Liver (tissue), 9 donors: Measurements from ENCODE around the gene GLRX3. TPM values are rescaled to one million over a fixed set of nuclear protein-coding genes. Genes with fewer than 3 reads are reported as not detected.

ENCODE experiments used
- DNase-seq: peaks from one replicate; pipeline ENCODE4 v3.0.0-alpha.2; 2017; ENCODE audit warnings: low spot score
- H3K27ac ChIP-seq, 2 donors: one replicate each; pipeline ENCODE4 v1.7.0; 2013; ENCODE audit warnings: inconsistent platforms in 2 of 2, low read length in 2 of 2, control low read depth in 1 of 2, low read depth in 1 of 2, mild to moderate bottlenecking in 1 of 2
- H3K27me3 ChIP-seq, 4 donors: one replicate each; pipeline versions ENCODE4 v1.6.1 to v1.7.0; 2013; ENCODE audit warnings: low read length in 3 of 4, inconsistent platforms in 1 of 4, mild to moderate bottlenecking in 1 of 4, moderate library complexity in 1 of 4; ENCODE audit not compliant: control insufficient read depth in 4 of 4, insufficient read depth in 4 of 4
- H3K36me3 ChIP-seq, 4 donors: one replicate each; pipeline versions ENCODE4 v1.6.1 to v1.7.0; 2013; ENCODE audit warnings: low read length in 3 of 4, mild to moderate bottlenecking in 3 of 4, low read depth in 1 of 4, moderate library complexity in 1 of 4; ENCODE audit not compliant: control insufficient read depth in 4 of 4, insufficient read depth in 3 of 4
- H3K4me1 ChIP-seq, 4 donors: one replicate each; pipeline versions ENCODE4 v1.6.1 to v1.7.0; 2013; ENCODE audit warnings: low read length in 3 of 4, mild to moderate bottlenecking in 3 of 4, moderate library complexity in 1 of 4; ENCODE audit not compliant: control insufficient read depth in 4 of 4, insufficient read depth in 4 of 4
- H3K4me3 ChIP-seq, 3 donors: one replicate each; pipeline versions ENCODE4 v1.6.1 to v1.7.0; 2013; ENCODE audit warnings: low read length in 3 of 3, control low read depth in 1 of 3, low read depth in 1 of 3, mild to moderate bottlenecking in 1 of 3
- H3K9ac ChIP-seq, 2 donors: one replicate each; pipeline ENCODE4 v1.7.0; 2013; ENCODE audit warnings: low read length in 2 of 2, mild to moderate bottlenecking in 2 of 2, moderate library complexity in 2 of 2, control low read depth in 1 of 2, low read depth in 1 of 2
- H3K9me3 ChIP-seq, 4 donors: one replicate each; pipeline versions ENCODE4 v1.6.1 to v1.7.0; 2013; ENCODE audit warnings: low read length in 3 of 4; ENCODE audit not compliant: control insufficient read depth in 4 of 4
- ATF3 ChIP-seq: IDR thresholded peaks from 2 replicates; pipeline ENCODE4 v1.6.1; 2016; ENCODE audit warnings: antibody characterized with exemption
- CTCF ChIP-seq: fragments of 150-350 bp; IDR thresholded peaks from 2 replicates; pipeline ENCODE4 v1.5.1; 2017; ENCODE audit warnings: improper control_type of control experiment, low read depth, low read length; ENCODE audit not compliant: missing input control
- EGR1 ChIP-seq, 2 donors: IDR thresholded peaks; 2 replicates each; pipeline ENCODE4 v1.6.1; 2016 to 2018; ENCODE audit warnings: antibody characterized with exemption in 2 of 2, low read depth in 2 of 2
- FOXA1 ChIP-seq: IDR thresholded peaks from 2 replicates; pipeline ENCODE4 v1.6.1; 2016; ENCODE audit warnings: antibody characterized with exemption
- FOXA2 ChIP-seq: IDR thresholded peaks from 2 replicates; pipeline ENCODE4 v1.6.1; 2016; ENCODE audit warnings: antibody characterized with exemption
- GABPA ChIP-seq, 2 donors: IDR thresholded peaks in 1 of 2; conservative IDR thresholded peaks in 1 of 2; 2 replicates each; pipeline ENCODE4 v1.6.1; 2016; ENCODE audit warnings: antibody characterized with exemption in 2 of 2, mild to moderate bottlenecking in 1 of 2, moderate library complexity in 1 of 2
- HNF4A ChIP-seq, 2 donors: conservative IDR thresholded peaks; 2 replicates each; pipeline ENCODE4 v1.6.1; 2016; ENCODE audit warnings: antibody characterized with exemption in 2 of 2, mild to moderate bottlenecking in 2 of 2
- HNF4G ChIP-seq: IDR thresholded peaks from 2 replicates; pipeline ENCODE4 v1.6.1; 2016; ENCODE audit warnings: antibody characterized with exemption
- JUND ChIP-seq, 2 donors: IDR thresholded peaks; 2 replicates each; pipeline ENCODE4 v1.6.1; 2016; ENCODE audit warnings: antibody characterized with exemption in 2 of 2
- MAX ChIP-seq: IDR thresholded peaks from 2 replicates; pipeline ENCODE4 v1.6.1; 2016; ENCODE audit warnings: antibody characterized with exemption
- NR2F2 ChIP-seq: IDR thresholded peaks from 2 replicates; pipeline ENCODE4 v1.6.1; 2016; ENCODE audit warnings: antibody characterized with exemption
- RAD21 ChIP-seq, 2 donors: IDR thresholded peaks; 2 replicates each; pipeline ENCODE4 v1.6.1; 2016; ENCODE audit warnings: antibody characterized with exemption in 2 of 2, mild to moderate bottlenecking in 2 of 2
- REST ChIP-seq: IDR thresholded peaks from 2 replicates; pipeline ENCODE4 v1.6.1; 2016; ENCODE audit warnings: antibody characterized with exemption, mild to moderate bottlenecking
- RXRA ChIP-seq, 2 donors: IDR thresholded peaks; 2 replicates each; pipeline ENCODE4 v1.6.1; 2017 to 2018; ENCODE audit warnings: antibody characterized with exemption in 2 of 2, mild to moderate bottlenecking in 1 of 2
- SP1 ChIP-seq: IDR thresholded peaks from 2 replicates; pipeline ENCODE4 v1.6.1; 2018; ENCODE audit warnings: antibody characterized with exemption, mild to moderate bottlenecking
- TAF1 ChIP-seq: conservative IDR thresholded peaks from 2 replicates; pipeline ENCODE4 v1.6.1; 2016; ENCODE audit warnings: antibody characterized with exemption, mild to moderate bottlenecking
- YY1 ChIP-seq: IDR thresholded peaks from 2 replicates; pipeline ENCODE4 v1.6.1; 2016; ENCODE audit warnings: antibody characterized with exemption, mild to moderate bottlenecking
- WGBS: extraction: QIAGEN DNeasy Blood & Tissue Kit; methylation state at CpG from one replicate; pipeline ENCODE4 v1.1.7; 2013; 5-methylcytosine and 5-hydroxymethylcytosine counted together
- polyA plus RNA-seq, 2 donors: library from polyadenylated mRNA; stranded (reverse) in 1 of 2; unstranded in 1 of 2; fragments of 200-250 nt in 1 of 2; fragments of >200 nt in 1 of 2; fragmentation: Nextera tagmentation in 1 of 2; extraction: Ambion mirVana in 1 of 2; gene quantifications; one replicate each; pipeline versions ENCODE4 v1.2.1 to v1.2.3, GENCODE V29; 2013 to 2015
- total RNA-seq, 2 donors: library from RNA; depleted of rRNA; stranded (reverse); fragments of >200 nt; gene quantifications; one replicate each; pipeline ENCODE4 v1.2.3, GENCODE V29; 2014
- TF ChIP-seq, protein P1 (sequence below): IDR thresholded peaks from 2 replicates; pipeline ENCODE4 v1.6.1; 2016; ENCODE audit warnings: antibody characterized with exemption
- donor health status: healthy.
- donor health status: healthy.
- donor health status: healthy.
- donor health status: healthy.
- donor health status: healthy.

Gene GLRX3
- total and polyA plus RNA-seq, 4 donors = 24.0 to 34.0 (median 28.5) TPM

- TF ChIP-seq CTCF = no peak
- no peak for TF ChIP-seq YY1
- TF ChIP-seq FOXA1 = no peak
- TF ChIP-seq GABPA (IDR thresholded peaks at IDR 0.05 in 1 of 2, conservative IDR thresholded peaks at IDR 0.05 in 1 of 2) = no peak
- TF ChIP-seq HNF4A (conservative IDR thresholded peaks at IDR 0.05) = no peak
Measured at GRCh38 chr10:130222381-130222780, 86.2 kb downstream of the GLRX3 start (continued).

GRCh38 chr10:130224228-130224627 is 88.0 kb downstream of the GLRX3 start:
- Histone ChIP-seq H3K27me3 (no peaks in the 10 kb centered on the region), H3K36me3 (no peaks in the 10 kb centered on the region), H3K4me1 (no peaks in the 10 kb centered on the region), H3K9me3 (peaks cover 0 to 4% (median 0%) of the 10 kb centered on the region in 4 donors), H3K27ac (no peak overlapping the region), H3K9ac (no peak overlapping the region), H3K4me3 (no peak overlapping the region)
- no peak for TF ChIP-seq TAF1
- no peak for TF ChIP-seq FOXA2
- no peak for TF ChIP-seq NR2F2
- TF ChIP-seq HNF4G = no peak
- TF ChIP-seq JUND (IDR thresholded peaks at IDR 0.05) = no peak
- TF ChIP-seq GABPA (IDR thresholded peaks at IDR 0.05 in 1 of 2, conservative IDR thresholded peaks at IDR 0.05 in 1 of 2) = no peak
- TF ChIP-seq MAX = no peak
- 68% methylated on average over 4 of the region's 4 CpGs for WGBS
- no peak for DNase-seq

GRCh38 chr10:130226012-130226411 is 89.8 kb downstream of the GLRX3 start:
- H3K9me3 ChIP-seq = peaks cover 0 to 4% (median 0%) of the 10 kb centered on the region in 4 donors
- no peak overlapping the region for H3K4me3 ChIP-seq
- TF ChIP-seq HNF4A (conservative IDR thresholded peaks at IDR 0.05) (no peak), RAD21 (IDR thresholded peaks at IDR 0.05) (no peak), TAF1 (no peak), ATF3 (no peak), NR2F2 (no peak), HNF4G (no peak), FOXA2 (no peak), REST (no peak), YY1 (no peak), EGR1 (IDR thresholded peaks at IDR 0.05; ENCODE audit: low read depth in 2 of 2) (no peak), CTCF (no peak), JUND (IDR thresholded peaks at IDR 0.05) (no peak), RXRA (IDR thresholded peaks at IDR 0.05) (no peak), SP1 (no peak), GABPA (IDR thresholded peaks at IDR 0.05 in 1 of 2, conservative IDR thresholded peaks at IDR 0.05 in 1 of 2) (no peak), MAX (no peak), FOXA1 (no peak)
- TF ChIP-seq, protein P1, sequence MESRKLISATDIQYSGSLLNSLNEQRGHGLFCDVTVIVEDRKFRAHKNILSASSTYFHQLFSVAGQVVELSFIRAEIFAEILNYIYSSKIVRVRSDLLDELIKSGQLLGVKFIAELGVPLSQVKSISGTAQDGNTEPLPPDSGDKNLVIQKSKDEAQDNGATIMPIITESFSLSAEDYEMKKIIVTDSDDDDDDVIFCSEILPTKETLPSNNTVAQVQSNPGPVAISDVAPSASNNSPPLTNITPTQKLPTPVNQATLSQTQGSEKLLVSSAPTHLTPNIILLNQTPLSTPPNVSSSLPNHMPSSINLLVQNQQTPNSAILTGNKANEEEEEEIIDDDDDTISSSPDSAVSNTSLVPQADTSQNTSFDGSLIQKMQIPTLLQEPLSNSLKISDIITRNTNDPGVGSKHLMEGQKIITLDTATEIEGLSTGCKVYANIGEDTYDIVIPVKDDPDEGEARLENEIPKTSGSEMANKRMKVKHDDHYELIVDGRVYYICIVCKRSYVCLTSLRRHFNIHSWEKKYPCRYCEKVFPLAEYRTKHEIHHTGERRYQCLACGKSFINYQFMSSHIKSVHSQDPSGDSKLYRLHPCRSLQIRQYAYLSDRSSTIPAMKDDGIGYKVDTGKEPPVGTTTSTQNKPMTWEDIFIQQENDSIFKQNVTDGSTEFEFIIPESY = no peak
- H3K27ac ChIP-seq = no peak overlapping the region
- H3K27me3 ChIP-seq = no peaks in the 10 kb centered on the region
- 90% methylated on average over 3 of the region's 3 CpGs for WGBS
- H3K9ac ChIP-seq = no peak overlapping the region
- DNase-seq = no peak
- H3K4me1 ChIP-seq = no peaks in the 10 kb centered on the region
- no peaks in the 10 kb centered on the region for H3K36me3 ChIP-seq
